Activated gamma-delta T cell treated with Interleukin-2 at 50 U/mL for 16 hours (primary cell): ENCODE measurements around the gene RMDN3.

Source experiments
- DNase-seq: peaks from one replicate; pipeline ENCODE4 v3.0.0-alpha.2; 2020

Gene RMDN3

GRCh38 chr15:40771242-40771641 is 16.2 kb upstream of the RMDN3 start:
- DNase-seq = no peak

- DNase-seq = no peak
Measured at GRCh38 chr15:40770147-40770721, 15.2 kb upstream of the RMDN3 start.

- DNase-seq = peak; percentile 63
Measured at GRCh38 chr15:40769274-40770146, 14.5 kb upstream of the RMDN3 start, which contains the start of gene C15orf62. C15orf62 (plus strand) TSS chr15:40769980; CDS start chr15:40770496, 516 bp downstream.

- no peak for DNase-seq
Measured at GRCh38 chr15:40768521-40769273, 13.6 kb upstream of the RMDN3 start.

GRCh38 chr15:40767838-40768500 is 12.9 kb upstream of the RMDN3 start:
- no peak for DNase-seq

- DNase-seq = no peak
Measured at GRCh38 chr15:40766906-40767837, 12.1 kb upstream of the RMDN3 start.

GRCh38 chr15:40766194-40766815 is 11.3 kb upstream of the RMDN3 start:
- no peak for DNase-seq

GRCh38 chr15:40764629-40765103 is 9.6 kb upstream of the RMDN3 start:
- DNase-seq = no peak

GRCh38 chr15:40763801-40764628 is 9.0 kb upstream of the RMDN3 start, which contains the start of gene GCHFR:
GCHFR (plus strand) TSS chr15:40764068; CDS start chr15:40764181, 113 bp downstream.
- peak; percentile 55 for DNase-seq

GRCh38 chr15:40762919-40763800 is 8.1 kb upstream of the RMDN3 start:
- peak; percentile 18 for DNase-seq

- DNase-seq = no peak
Measured at GRCh38 chr15:40759961-40760360, 4.9 kb upstream of the RMDN3 start.

- DNase-seq = no peak
Measured at GRCh38 chr15:40756938-40757337, 1.9 kb upstream of the RMDN3 start.

- DNase-seq = no peak
Measured at GRCh38 chr15:40755812-40756208, 756 bp upstream of the RMDN3 start.

GRCh38 chr15:40754574-40754882 is 526 bp downstream of the RMDN3 start:
- peak; percentile 17 for DNase-seq

GRCh38 chr15:40751745-40752144 is 3.3 kb downstream of the RMDN3 start:
- DNase-seq = no peak

GRCh38 chr15:40750885-40751284 is 4.2 kb downstream of the RMDN3 start:
- DNase-seq = no peak

GRCh38 chr15:40749151-40749630 is 5.9 kb downstream of the RMDN3 start:
- no peak for DNase-seq

GRCh38 chr15:40747685-40748631 is 7.1 kb downstream of the RMDN3 start:
- DNase-seq = no peak
